ENCODE results near the gene QSOX1.

DNA sequence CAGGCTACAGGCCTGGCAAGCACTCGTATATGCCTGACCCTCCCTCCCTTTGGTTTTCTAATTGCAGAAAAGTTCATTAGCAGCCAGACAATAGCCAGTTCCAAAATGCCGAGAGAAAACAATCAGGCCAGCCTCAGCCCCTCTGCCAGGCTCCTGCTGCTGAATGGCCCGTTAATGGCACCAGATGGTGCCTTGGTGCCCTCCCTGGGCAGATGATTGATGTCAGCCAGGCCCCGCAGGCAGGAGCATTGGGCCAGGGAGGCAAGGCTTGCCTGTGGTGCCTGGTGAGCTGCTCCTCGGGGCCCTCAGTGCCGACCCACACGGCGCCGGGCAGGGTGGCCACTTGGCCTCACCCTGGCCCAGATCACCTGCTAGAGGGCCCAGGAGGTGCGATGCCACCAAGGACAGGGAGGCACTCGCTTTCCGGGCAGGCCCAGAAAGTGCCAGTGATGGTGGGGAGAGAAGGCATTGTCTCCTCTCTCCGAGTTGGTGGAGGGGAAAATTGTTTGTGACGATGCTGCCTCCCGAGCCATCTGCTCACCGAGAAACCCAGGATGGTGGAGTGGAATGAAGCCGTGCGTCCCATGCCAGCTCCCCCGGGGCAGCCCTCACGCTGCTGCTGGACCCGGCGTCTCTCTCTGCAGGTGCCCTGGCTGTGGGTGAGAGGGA, 28.1 kb downstream of the QSOX1 start:
- TF ChIP-seq, protein P1, sequence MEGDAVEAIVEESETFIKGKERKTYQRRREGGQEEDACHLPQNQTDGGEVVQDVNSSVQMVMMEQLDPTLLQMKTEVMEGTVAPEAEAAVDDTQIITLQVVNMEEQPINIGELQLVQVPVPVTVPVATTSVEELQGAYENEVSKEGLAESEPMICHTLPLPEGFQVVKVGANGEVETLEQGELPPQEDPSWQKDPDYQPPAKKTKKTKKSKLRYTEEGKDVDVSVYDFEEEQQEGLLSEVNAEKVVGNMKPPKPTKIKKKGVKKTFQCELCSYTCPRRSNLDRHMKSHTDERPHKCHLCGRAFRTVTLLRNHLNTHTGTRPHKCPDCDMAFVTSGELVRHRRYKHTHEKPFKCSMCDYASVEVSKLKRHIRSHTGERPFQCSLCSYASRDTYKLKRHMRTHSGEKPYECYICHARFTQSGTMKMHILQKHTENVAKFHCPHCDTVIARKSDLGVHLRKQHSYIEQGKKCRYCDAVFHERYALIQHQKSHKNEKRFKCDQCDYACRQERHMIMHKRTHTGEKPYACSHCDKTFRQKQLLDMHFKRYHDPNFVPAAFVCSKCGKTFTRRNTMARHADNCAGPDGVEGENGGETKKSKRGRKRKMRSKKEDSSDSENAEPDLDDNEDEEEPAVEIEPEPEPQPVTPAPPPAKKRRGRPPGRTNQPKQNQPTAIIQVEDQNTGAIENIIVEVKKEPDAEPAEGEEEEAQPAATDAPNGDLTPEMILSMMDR (conservative IDR thresholded peaks at IDR 0.05 in 1 of 2, IDR thresholded peaks at IDR 0.05 in 1 of 2; ENCODE audit: extremely low read depth in 1 of 2, insufficient read depth in 1 of 2, low read depth in 1 of 2, low read length in 2 of 2): no peak
- no peak for TF ChIP-seq EZH2 (IDR thresholded peaks at IDR 0.05; ENCODE audit: borderline replicate concordance, low read length)
